Amniotic epithelial cell (primary cell): ENCODE results near the gene BORCS5.

Source experiments
- DNase-seq: peaks from one replicate; pipeline ENCODE4 v3.0.0-alpha.2; 2010; ENCODE audit warnings: low read depth

BORCS5 gene

DNA sequence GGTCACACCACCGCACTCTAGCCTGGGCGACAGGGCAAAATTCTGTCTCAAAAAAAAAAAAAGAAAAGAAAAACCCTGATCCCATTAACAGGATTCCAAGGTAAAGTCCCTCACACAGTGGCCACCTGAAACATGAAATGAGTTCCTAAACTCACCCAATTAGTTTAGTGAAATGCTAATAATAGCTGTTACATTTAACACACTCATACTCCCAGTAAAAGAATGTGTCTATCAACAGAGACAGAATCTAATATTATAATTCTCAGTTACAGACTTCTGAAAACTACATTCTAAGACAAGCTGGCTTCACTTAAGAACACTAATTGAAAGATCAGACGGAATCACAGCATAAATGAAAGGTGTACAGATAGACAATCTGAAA lies 161.6 kb downstream of the BORCS5 start:
- DNase-seq, result no peak

DNA sequence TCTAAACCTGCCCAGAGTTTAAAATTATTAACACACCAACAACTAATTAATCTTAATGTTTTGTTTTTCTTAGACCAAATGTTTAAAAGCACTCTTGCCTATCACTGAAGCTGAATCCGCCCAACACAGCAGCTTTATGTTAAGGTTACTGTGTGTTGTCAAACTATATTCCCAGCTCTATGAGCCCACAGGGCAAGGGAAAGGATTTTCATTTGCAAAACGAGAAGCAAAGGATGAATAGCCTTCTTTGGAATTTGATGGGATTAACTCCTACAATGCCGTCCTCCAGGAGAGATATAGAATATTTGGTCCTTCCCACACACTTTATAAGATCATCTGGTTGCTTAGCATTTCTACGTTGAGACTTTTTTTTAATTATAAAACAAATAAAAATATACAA lies 162.0 kb downstream of the BORCS5 start:
- peak; percentile 52 for DNase-seq
